Measurements from ENCODE around the gene LHFPL2.

DNA sequence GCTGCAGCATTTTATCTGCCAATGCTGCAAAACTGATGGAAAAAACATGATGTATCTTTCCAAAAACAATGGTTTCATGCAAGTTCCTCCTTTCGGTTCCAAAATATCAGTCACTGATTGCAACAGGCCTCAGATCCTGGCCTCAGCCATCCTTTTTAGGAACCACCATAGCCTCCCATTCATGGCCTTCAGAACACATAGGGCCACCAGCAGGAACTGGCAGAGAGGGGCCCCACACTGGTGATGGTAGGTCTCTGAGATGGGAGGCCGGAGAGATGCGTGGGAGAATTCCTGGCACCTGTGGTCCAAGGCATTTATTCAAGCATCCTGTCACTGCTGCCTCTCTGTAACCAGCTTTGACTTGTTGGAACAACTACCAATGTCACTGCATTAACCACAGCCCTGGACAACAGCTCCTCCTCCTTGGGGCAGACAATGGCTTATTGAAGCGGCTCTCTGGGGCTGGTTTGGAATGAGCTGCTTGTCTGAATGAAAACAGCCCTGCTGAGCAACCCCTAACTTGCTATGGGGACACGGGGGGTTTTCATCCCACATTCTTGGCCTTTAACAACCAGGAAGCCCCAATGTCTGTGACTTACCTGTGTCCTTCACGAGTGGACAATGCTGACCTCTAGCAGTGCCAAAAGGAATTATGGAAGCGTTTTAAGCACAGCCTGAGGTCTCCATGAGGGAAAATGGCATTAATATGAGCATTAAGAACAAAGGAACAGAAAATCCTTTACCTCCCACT, 108.1 kb downstream of the LHFPL2 start:
- TF ChIP-seq, protein P1, sequence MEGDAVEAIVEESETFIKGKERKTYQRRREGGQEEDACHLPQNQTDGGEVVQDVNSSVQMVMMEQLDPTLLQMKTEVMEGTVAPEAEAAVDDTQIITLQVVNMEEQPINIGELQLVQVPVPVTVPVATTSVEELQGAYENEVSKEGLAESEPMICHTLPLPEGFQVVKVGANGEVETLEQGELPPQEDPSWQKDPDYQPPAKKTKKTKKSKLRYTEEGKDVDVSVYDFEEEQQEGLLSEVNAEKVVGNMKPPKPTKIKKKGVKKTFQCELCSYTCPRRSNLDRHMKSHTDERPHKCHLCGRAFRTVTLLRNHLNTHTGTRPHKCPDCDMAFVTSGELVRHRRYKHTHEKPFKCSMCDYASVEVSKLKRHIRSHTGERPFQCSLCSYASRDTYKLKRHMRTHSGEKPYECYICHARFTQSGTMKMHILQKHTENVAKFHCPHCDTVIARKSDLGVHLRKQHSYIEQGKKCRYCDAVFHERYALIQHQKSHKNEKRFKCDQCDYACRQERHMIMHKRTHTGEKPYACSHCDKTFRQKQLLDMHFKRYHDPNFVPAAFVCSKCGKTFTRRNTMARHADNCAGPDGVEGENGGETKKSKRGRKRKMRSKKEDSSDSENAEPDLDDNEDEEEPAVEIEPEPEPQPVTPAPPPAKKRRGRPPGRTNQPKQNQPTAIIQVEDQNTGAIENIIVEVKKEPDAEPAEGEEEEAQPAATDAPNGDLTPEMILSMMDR (IDR thresholded peaks at IDR 0.05): no peak
- no peak for TF ChIP-seq POLR2AphosphoS5 (IDR thresholded peaks at IDR 0.05)
- no peak for TF ChIP-seq POLR2A (IDR thresholded peaks at IDR 0.05)

All from prostate gland (tissue), 2 donors.